ENCODE data around the gene ID4. TPM values are rescaled to one million over a fixed set of nuclear protein-coding genes. Genes with fewer than 3 reads are reported as not detected.

ID4 gene
- total and polyA plus RNA-seq, 2 experiments from 2014 or later: 29.1 to 34.0 TPM

GRCh38 chr6:19834858-19835257, 2.3 kb upstream of the ID4 start:
- Histone ChIP-seq H3K9me3 (ENCODE audit: low read depth) (no peaks in the 10 kb centered on the region), H3K4me1 (ENCODE audit: insufficient read depth) (peaks cover 1% of the 10 kb centered on the region), H3K9me2 (ENCODE audit: insufficient read depth) (no peaks in the 10 kb centered on the region), H2AFZ (no peak overlapping the region), H3K79me2 (ENCODE audit: insufficient read depth) (peaks cover 16% of the 10 kb centered on the region), H3K27me3 (replicated peaks; ENCODE audit: insufficient read depth) (no peaks in the 10 kb centered on the region), H3K4me3 (no peak overlapping the region), H4K20me1 (ENCODE audit: insufficient read depth) (no peaks in the 10 kb centered on the region), H3K36me3 (ENCODE audit: low read depth) (no peaks in the 10 kb centered on the region), H3K9ac (no peak overlapping the region), H3F3A (ENCODE audit: insufficient read depth) (peaks cover 7% of the 10 kb centered on the region), H3K27ac (no peak overlapping the region), H3K4me2 (ENCODE audit: unreplicated experiment) (no peak overlapping the region)
- in situ Hi-C loops (cut with MboI): no loop called here
- TF ChIP-seq EZH2phosphoT487 (IDR thresholded peaks at IDR 0.05; ENCODE audit: insufficient read depth, low read depth) (no peak), EZH2 (IDR thresholded peaks at IDR 0.05; ENCODE audit: insufficient read depth, poor library complexity, severe bottlenecking) (no peak)
- 82 to 85% methylated on average over 5 of the region's 5 CpGs for WGBS, 2 experiments (ENCODE audit: low coverage in 1 of 2, low lambda C conversion rate in 2 of 2, missing lambda C conversion rate in 2 of 2)
- no peak for DNase-seq

- H3K9me2 ChIP-seq (ENCODE audit: insufficient read depth): no peaks in the 10 kb centered on the region
- H3K9ac ChIP-seq: no peak overlapping the region
- 97 to 100% methylated on average over 4 of the region's 4 CpGs for WGBS, 2 experiments (ENCODE audit: low coverage in 1 of 2, low lambda C conversion rate in 2 of 2, missing lambda C conversion rate in 2 of 2)
- H2AFZ ChIP-seq: no peak overlapping the region
- H3K27me3 ChIP-seq (replicated peaks; ENCODE audit: insufficient read depth): no peaks in the 10 kb centered on the region
- no peaks in the 10 kb centered on the region for H3K9me3 ChIP-seq (ENCODE audit: low read depth)
- no peak overlapping the region for H3K27ac ChIP-seq
- no peak for TF ChIP-seq EZH2phosphoT487 (IDR thresholded peaks at IDR 0.05; ENCODE audit: insufficient read depth, low read depth)
- TF ChIP-seq EZH2 (IDR thresholded peaks at IDR 0.05; ENCODE audit: insufficient read depth, poor library complexity, severe bottlenecking): no peak
- H3K4me3 ChIP-seq: no peak overlapping the region
- no peak for DNase-seq
- H3K4me1 ChIP-seq (ENCODE audit: insufficient read depth): peaks cover 9% of the 10 kb centered on the region
- in situ Hi-C loops (cut with MboI): no loop called here
- H3F3A ChIP-seq (ENCODE audit: insufficient read depth): peaks cover 7% of the 10 kb centered on the region
- H3K36me3 ChIP-seq (ENCODE audit: low read depth): no peaks in the 10 kb centered on the region
- H3K4me2 ChIP-seq (ENCODE audit: unreplicated experiment): no peak overlapping the region
- no peaks in the 10 kb centered on the region for H4K20me1 ChIP-seq (ENCODE audit: insufficient read depth)
- H3K79me2 ChIP-seq (ENCODE audit: insufficient read depth): peaks cover 24% of the 10 kb centered on the region
Observed at GRCh38 chr6:19835605-19836004, 1.6 kb upstream of the ID4 start.

DNA sequence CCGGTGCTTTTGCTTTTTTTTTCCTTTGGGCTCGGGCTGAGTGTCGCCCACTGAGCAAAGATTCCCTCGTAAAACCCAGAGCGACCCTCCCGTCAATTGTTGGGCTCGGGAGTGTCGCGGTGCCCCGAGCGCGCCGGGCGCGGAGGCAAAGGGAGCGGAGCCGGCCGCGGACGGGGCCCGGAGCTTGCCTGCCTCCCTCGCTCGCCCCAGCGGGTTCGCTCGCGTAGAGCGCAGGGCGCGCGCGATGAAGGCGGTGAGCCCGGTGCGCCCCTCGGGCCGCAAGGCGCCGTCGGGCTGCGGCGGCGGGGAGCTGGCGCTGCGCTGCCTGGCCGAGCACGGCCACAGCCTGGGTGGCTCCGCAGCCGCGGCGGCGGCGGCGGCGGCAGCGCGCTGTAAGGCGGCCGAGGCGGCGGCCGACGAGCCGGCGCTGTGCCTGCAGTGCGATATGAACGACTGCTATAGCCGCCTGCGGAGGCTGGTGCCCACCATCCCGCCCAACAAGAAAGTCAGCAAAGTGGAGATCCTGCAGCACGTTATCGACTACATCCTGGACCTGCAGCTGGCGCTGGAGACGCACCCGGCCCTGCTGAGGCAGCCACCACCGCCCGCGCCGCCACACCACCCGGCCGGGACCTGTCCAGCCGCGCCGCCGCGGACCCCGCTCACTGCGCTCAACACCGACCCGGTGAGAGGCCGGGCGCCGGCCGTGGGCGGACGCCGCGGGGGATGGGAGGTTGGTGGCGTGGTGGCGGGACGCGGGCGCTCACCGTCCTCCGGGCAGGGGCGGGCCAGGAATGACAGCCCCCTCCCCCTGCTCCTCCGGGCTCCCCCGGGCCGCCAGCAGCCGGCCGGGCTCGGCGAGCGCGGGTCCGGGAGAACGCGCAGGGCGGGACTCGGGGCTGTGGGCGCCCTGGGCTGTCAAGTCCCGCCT, 606 bp downstream of the ID4 start:
- H3K9me2 ChIP-seq (ENCODE audit: insufficient read depth): no peaks in the 10 kb centered on the region
- DNase-seq: peak; percentile 78
- no peaks in the 10 kb centered on the region for H3K36me3 ChIP-seq (ENCODE audit: low read depth)
- in situ Hi-C loops (cut with MboI): no loop called here
- peaks cover 24% of the 10 kb centered on the region for H3F3A ChIP-seq (ENCODE audit: insufficient read depth)
- peak overlapping the region; percentile 98 for H3K9ac ChIP-seq
- H3K9me3 ChIP-seq (ENCODE audit: low read depth): no peaks in the 10 kb centered on the region
- H3K4me2 ChIP-seq (ENCODE audit: unreplicated experiment): peak overlapping the region; percentile 99
- TF ChIP-seq EZH2phosphoT487 (IDR thresholded peaks at IDR 0.05; ENCODE audit: insufficient read depth, low read depth) (no peak), EZH2 (IDR thresholded peaks at IDR 0.05; ENCODE audit: insufficient read depth, poor library complexity, severe bottlenecking) (no peak)
- H3K4me3 ChIP-seq: peak overlapping the region; percentile 92
- peak overlapping the region; percentile 67 for H2AFZ ChIP-seq
- H3K27me3 ChIP-seq (replicated peaks; ENCODE audit: insufficient read depth): no peaks in the 10 kb centered on the region
- peaks cover 33% of the 10 kb centered on the region for H3K79me2 ChIP-seq (ENCODE audit: insufficient read depth)
- no peaks in the 10 kb centered on the region for H4K20me1 ChIP-seq (ENCODE audit: insufficient read depth)
- H3K4me1 ChIP-seq (ENCODE audit: insufficient read depth): peaks cover 21% of the 10 kb centered on the region
- peak overlapping the region; percentile 92 for H3K27ac ChIP-seq
- WGBS, 2 experiments (ENCODE audit: low coverage in 1 of 2, low lambda C conversion rate in 2 of 2, missing lambda C conversion rate in 2 of 2): 1% methylated on average over 76 to 92 of the region's 122 CpGs

DNA sequence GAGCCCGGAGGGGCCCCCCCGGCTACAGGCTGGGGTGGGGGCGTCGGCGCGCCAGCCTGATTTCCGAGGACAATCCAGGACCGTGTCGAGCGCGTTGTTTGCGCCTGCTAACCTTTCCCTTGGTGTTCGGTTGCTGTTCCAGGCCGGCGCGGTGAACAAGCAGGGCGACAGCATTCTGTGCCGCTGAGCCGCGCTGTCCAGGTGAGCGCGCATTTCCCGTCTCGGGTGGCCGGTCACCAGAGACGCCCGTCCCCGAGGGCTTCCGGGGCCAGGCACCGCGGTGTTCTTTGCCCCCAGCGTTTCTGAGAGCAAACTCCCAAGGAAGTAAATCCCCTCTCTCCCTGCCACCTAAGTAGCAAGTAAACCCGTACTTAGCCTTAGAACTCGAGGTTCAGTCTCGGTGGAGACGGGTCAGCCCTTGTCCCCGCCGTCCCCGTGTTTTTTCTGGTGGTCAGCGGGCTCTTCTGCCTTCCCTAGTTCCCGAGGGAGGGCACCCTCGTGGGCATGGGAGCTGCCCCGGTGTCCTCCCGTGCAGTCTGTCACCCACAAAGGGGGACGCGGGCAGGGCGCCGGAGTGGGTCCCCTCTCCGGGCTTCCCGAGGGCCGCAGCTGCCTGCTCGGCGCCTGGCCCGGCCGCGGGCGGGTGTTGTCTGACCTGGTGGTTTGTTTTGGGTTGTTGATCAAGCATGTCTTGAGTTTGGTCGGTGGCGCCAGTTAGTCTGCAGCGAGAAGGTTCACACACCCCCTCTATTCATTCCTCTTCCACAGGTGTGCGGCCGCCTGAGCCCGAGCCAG, 1.5 kb downstream of the ID4 start:
- 0 to 1% methylated on average over 51 to 59 of the region's 63 CpGs for WGBS, 2 experiments (ENCODE audit: low coverage in 1 of 2, low lambda C conversion rate in 2 of 2, missing lambda C conversion rate in 2 of 2)
- H4K20me1 ChIP-seq (ENCODE audit: insufficient read depth): no peaks in the 10 kb centered on the region
- H3F3A ChIP-seq (ENCODE audit: insufficient read depth): peaks cover 25% of the 10 kb centered on the region
- H3K4me3 ChIP-seq: peak overlapping the region; percentile 92
- DNase-seq: peak; percentile 60
- H3K27ac ChIP-seq: peak overlapping the region; percentile 92
- H3K9ac ChIP-seq: peak overlapping the region; percentile 98
- H2AFZ ChIP-seq: peak overlapping the region; percentile 67
- H3K36me3 ChIP-seq (ENCODE audit: low read depth): no peaks in the 10 kb centered on the region
- H3K9me3 ChIP-seq (ENCODE audit: low read depth): no peaks in the 10 kb centered on the region
- peaks cover 33% of the 10 kb centered on the region for H3K79me2 ChIP-seq (ENCODE audit: insufficient read depth)
- no peak for TF ChIP-seq EZH2phosphoT487 (IDR thresholded peaks at IDR 0.05; ENCODE audit: insufficient read depth, low read depth)
- TF ChIP-seq EZH2 (IDR thresholded peaks at IDR 0.05; ENCODE audit: insufficient read depth, poor library complexity, severe bottlenecking): no peak
- H3K4me1 ChIP-seq (ENCODE audit: insufficient read depth): peaks cover 21% of the 10 kb centered on the region
- H3K9me2 ChIP-seq (ENCODE audit: insufficient read depth): no peaks in the 10 kb centered on the region
- in situ Hi-C loops (cut with MboI): no loop called here
- peak overlapping the region; percentile 99 for H3K4me2 ChIP-seq (ENCODE audit: unreplicated experiment)
- no peaks in the 10 kb centered on the region for H3K27me3 ChIP-seq (replicated peaks; ENCODE audit: insufficient read depth)
